Tibial artery (tissue), 4 donors: Measurements from ENCODE around the gene ZNF37A.

Source experiments
- DNase-seq, 2 donors: peaks; one replicate each; pipeline ENCODE4 v3.0.0-alpha.2; 2019
- H3K27ac ChIP-seq, 2 donors: fragments of 200-600 bp; sonication (generic) in 1 of 2; 1 replicate in 1 of 2; 2 replicates in 1 of 2; pipeline ENCODE4 v1.5.1; 2018 to 2019; ENCODE audit warnings: mild to moderate bottlenecking in 1 of 2
- H3K27me3 ChIP-seq, 2 donors: fragments of 200-600 bp; sonication (generic) in 1 of 2; one replicate each; pipeline versions ENCODE4 v1.5.1 to v1.6.0; 2016 to 2019
- H3K36me3 ChIP-seq, 3 donors: fragments of 200-600 bp; sonication (generic) in 2 of 3; one replicate each; pipeline ENCODE4 v1.5.1; 2016 to 2019; ENCODE audit warnings: mild to moderate bottlenecking in 2 of 3
- H3K4me1 ChIP-seq, 4 donors: fragments of 200-600 bp; sonication (generic) in 2 of 4; 1 replicate in 3 of 4; 2 replicates in 1 of 4; pipeline ENCODE4 v1.5.1; 2016 to 2019
- H3K4me3 ChIP-seq, 2 donors: fragments of 200-600 bp; sonication (generic) in 1 of 2; 1 replicate in 1 of 2; 2 replicates in 1 of 2; pipeline ENCODE4 v1.5.1; 2018 to 2019; ENCODE audit warnings: mild to moderate bottlenecking in 2 of 2
- H3K9me3 ChIP-seq, 3 donors: fragments of 200-600 bp; sonication (generic) in 1 of 3; one replicate each; pipeline ENCODE4 v1.5.1; 2016 to 2019
- intact Hi-C: fragments of 100-400 bp; cut with DNase I; formaldehyde crosslinking; loops from one replicate; pipeline ENCODE4 v1.15.0; 2023; ENCODE audit warnings: low total_unique reads
- TF ChIP-seq, protein P1 (sequence below), 2 experiments: fragments of 200-600 bp in 1 of 2; fragments of 450-650 bp in 1 of 2; IDR thresholded peaks; one replicate each; pipeline ENCODE4 v1.5.1; 2017 to 2019; ENCODE audit warnings: antibody characterized with exemption in 2 of 2, mild to moderate bottlenecking in 1 of 2, moderate library complexity in 1 of 2

Gene ZNF37A

DNA sequence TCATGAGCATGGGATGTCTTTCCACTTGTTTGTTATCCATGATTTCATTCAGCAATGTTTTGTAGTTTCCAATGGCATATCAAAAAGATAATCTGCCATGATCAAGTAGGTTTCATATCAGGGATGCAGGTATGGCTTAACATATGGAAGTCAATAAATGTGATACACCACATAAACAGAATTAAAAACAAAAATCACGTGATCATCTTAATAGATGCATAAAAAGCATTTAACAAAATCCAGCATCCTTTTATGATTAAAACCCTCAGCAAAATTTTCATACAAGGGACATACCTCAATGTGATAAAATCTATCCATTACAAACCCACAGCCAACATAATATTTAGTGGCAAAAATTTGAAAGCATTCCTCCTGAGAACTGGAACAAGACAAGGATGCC lies 90.3 kb downstream of the ZNF37A start:
- no peaks in the 10 kb centered on the region for H3K4me1 ChIP-seq
- no peak for DNase-seq
- H3K27ac ChIP-seq, result no peak overlapping the region
- H3K36me3 ChIP-seq, result no peaks in the 10 kb centered on the region
- intact Hi-C loops, result no loop called here
- no peaks in the 10 kb centered on the region for H3K27me3 ChIP-seq
- no peak overlapping the region for H3K4me3 ChIP-seq
- TF ChIP-seq, protein P1, sequence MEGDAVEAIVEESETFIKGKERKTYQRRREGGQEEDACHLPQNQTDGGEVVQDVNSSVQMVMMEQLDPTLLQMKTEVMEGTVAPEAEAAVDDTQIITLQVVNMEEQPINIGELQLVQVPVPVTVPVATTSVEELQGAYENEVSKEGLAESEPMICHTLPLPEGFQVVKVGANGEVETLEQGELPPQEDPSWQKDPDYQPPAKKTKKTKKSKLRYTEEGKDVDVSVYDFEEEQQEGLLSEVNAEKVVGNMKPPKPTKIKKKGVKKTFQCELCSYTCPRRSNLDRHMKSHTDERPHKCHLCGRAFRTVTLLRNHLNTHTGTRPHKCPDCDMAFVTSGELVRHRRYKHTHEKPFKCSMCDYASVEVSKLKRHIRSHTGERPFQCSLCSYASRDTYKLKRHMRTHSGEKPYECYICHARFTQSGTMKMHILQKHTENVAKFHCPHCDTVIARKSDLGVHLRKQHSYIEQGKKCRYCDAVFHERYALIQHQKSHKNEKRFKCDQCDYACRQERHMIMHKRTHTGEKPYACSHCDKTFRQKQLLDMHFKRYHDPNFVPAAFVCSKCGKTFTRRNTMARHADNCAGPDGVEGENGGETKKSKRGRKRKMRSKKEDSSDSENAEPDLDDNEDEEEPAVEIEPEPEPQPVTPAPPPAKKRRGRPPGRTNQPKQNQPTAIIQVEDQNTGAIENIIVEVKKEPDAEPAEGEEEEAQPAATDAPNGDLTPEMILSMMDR (IDR thresholded peaks at IDR 0.05), result no peak
- H3K9me3 ChIP-seq, result peaks cover 0 to 13% (median 7%) of the 10 kb centered on the region in 3 donors
